Embryonic facial prominence (tissue), 1 donor: ENCODE results near the gene WNT9B.

Source experiments
- DNase-seq: peaks from one replicate; pipeline ENCODE4 v3.0.0-alpha.2; 2016; ENCODE audit errors: extremely low spot score

The WNT9B gene

GRCh38 chr17:46853896-46854444, 2.6 kb downstream of the WNT9B start:
- no peak for DNase-seq

GRCh38 chr17:46854515-46854914, 3.1 kb downstream of the WNT9B start:
- no peak for DNase-seq

- no peak for DNase-seq
Observed at GRCh38 chr17:46854948-46855347, 3.6 kb downstream of the WNT9B start.

- no peak for DNase-seq
Observed at GRCh38 chr17:46857600-46857999, 6.2 kb downstream of the WNT9B start.

GRCh38 chr17:46859996-46860395, 8.6 kb downstream of the WNT9B start:
- DNase-seq, result no peak

- DNase-seq, result no peak
Observed at GRCh38 chr17:46862949-46863348, 11.6 kb downstream of the WNT9B start.

GRCh38 chr17:46863383-46864121, 12.2 kb downstream of the WNT9B start:
- DNase-seq, result no peak

- DNase-seq, result no peak
Observed at GRCh38 chr17:46865100-46865499, 13.7 kb downstream of the WNT9B start.

- no peak for DNase-seq
Observed at GRCh38 chr17:46866325-46866724, 14.9 kb downstream of the WNT9B start.

GRCh38 chr17:46866747-46867146, 15.4 kb downstream of the WNT9B start:
- DNase-seq, result no peak

GRCh38 chr17:46868689-46869187, 17.4 kb downstream of the WNT9B start:
- DNase-seq, result no peak

GRCh38 chr17:46869296-46869695, 17.9 kb downstream of the WNT9B start:
- DNase-seq, result no peak

GRCh38 chr17:46869975-46870803, 18.8 kb downstream of the WNT9B start:
- no peak for DNase-seq

- no peak for DNase-seq
Observed at GRCh38 chr17:46872421-46872820, 21.0 kb downstream of the WNT9B start.

- no peak for DNase-seq
Observed at GRCh38 chr17:46873941-46874645, 22.7 kb downstream of the WNT9B start.

- no peak for DNase-seq
Observed at GRCh38 chr17:46874906-46875305, 23.5 kb downstream of the WNT9B start.

- no peak for DNase-seq
Observed at GRCh38 chr17:46875849-46876352, 24.5 kb downstream of the WNT9B start.

GRCh38 chr17:46876353-46876887, 25.0 kb downstream of the WNT9B start:
- DNase-seq, result no peak

- DNase-seq, result no peak
Observed at GRCh38 chr17:46876926-46877325, 25.5 kb downstream of the WNT9B start.

- no peak for DNase-seq
Observed at GRCh38 chr17:46877466-46877865, 26.1 kb downstream of the WNT9B start.

GRCh38 chr17:46878055-46878454, 26.7 kb downstream of the WNT9B start:
- no peak for DNase-seq
